Panc1 (cell line): Measurements from ENCODE around the gene KCTD1. TPM values are rescaled to one million over a fixed set of nuclear protein-coding genes. Genes with fewer than 3 reads are reported as not detected.

ENCODE experiments used
- ATAC-seq: fragments of 200-7000 bp; cut with Tn5 transposase; 2 replicates; pipeline ENCODE4 v1.9.1; 2020; ENCODE audit warnings: mild to moderate bottlenecking, moderate library complexity
- BruUV-seq: library from RNA; stranded (reverse); fragments of 400-500 nt; replicated peaks from 2 replicates; lab custom pipeline; 2021; lab: Mats Ljungman, UMichigan
- CTCF ChIA-PET: fragments of 300-600 bp; sonication (Branson Sonifier 250); formaldehyde crosslinking; loops from one replicate; lab custom pipeline; 2022; ENCODE audit warnings: antibody characterized with exemption; lab: Charles Lee
- POLR2A ChIA-PET: fragments of 300-600 bp; sonication (Branson Sonifier 250); formaldehyde crosslinking; loops from one replicate; lab custom pipeline; 2022; ENCODE audit warnings: antibody characterized with exemption; lab: Charles Lee
- DNase-seq: peaks from one replicate; pipeline ENCODE4 v3.0.0-alpha.2; 2010; ENCODE audit warnings: low read depth, low spot score
- H3K27ac ChIP-seq: 2 replicates; pipeline ENCODE4 v1.5.1; 2011; ENCODE audit warnings: mild to moderate bottlenecking, low read length, inconsistent platforms
- H3K27me3 ChIP-seq: fragments of 200-500 bp; sonication (Bioruptor generic); 2 replicates; pipeline ENCODE4 v1.6.0; 2014; ENCODE audit warnings: low read length, inconsistent platforms; ENCODE audit not compliant: control insufficient read depth, insufficient read depth
- H3K36me3 ChIP-seq: fragments of 200-500 bp; sonication (Bioruptor generic); 2 replicates; pipeline ENCODE4 v1.5.1; 2014; ENCODE audit warnings: inconsistent platforms, mild to moderate bottlenecking, low read length, moderate library complexity; ENCODE audit not compliant: control insufficient read depth, insufficient read depth
- H3K4me1 ChIP-seq: 2 replicates; pipeline ENCODE4 v1.5.1; 2011; ENCODE audit warnings: inconsistent platforms, mild to moderate bottlenecking, low read length, moderate library complexity; ENCODE audit not compliant: control insufficient read depth, insufficient read depth
- H3K4me3 ChIP-seq, 2 experiments: 2 replicates each; pipeline ENCODE4 v1.5.1; 2011 to 2012; ENCODE audit warnings: low read depth in 2 of 2, low read length in 2 of 2, mild to moderate bottlenecking in 2 of 2, inconsistent platforms in 1 of 2, moderate library complexity in 1 of 2
- H3K9me3 ChIP-seq: fragments of 200-500 bp; sonication (Bioruptor generic); 2 replicates; pipeline ENCODE4 v1.5.1; 2014; ENCODE audit warnings: low read depth, mild to moderate bottlenecking, inconsistent platforms, low read length, moderate library complexity; ENCODE audit not compliant: control insufficient read depth, insufficient read depth
- CTCF ChIP-seq: fragments of 450-650 bp; IDR thresholded peaks from 2 replicates; pipeline ENCODE4 v1.5.1; 2017; ENCODE audit warnings: mild to moderate bottlenecking
- POLR2AphosphoS5 ChIP-seq: IDR thresholded peaks from 2 replicates; pipeline ENCODE4 v1.6.1; 2012; ENCODE audit warnings: mild to moderate bottlenecking, low read depth, low read length, moderate library complexity
- SIN3A ChIP-seq: IDR thresholded peaks from 2 replicates; pipeline ENCODE4 v1.6.1; 2012; ENCODE audit warnings: low read depth, mild to moderate bottlenecking, low read length, moderate library complexity, borderline replicate concordance; ENCODE audit not compliant: insufficient read depth
- TCF7L2 ChIP-seq: IDR thresholded peaks from 2 replicates; pipeline ENCODE4 v1.6.1; 2011; ENCODE audit warnings: mild to moderate bottlenecking, low read depth, low read length, inconsistent platforms
- in situ Hi-C: cut with HindIII; loops from 2 replicates; pipeline ENCODE4 v1.10.0; 2016; ENCODE audit warnings: low sequenced_read_pairs, low pct_unique_long_range_greater_than_20kb
- intact Hi-C: fragments of 100-400 bp; cut with micrococcal nuclease; formaldehyde crosslinking; loops from one replicate; pipeline ENCODE4 v1.10.0; 2022; ENCODE audit not compliant: unreplicated experiment
- total RNA-seq: library from RNA; stranded (reverse); gene quantifications from one replicate; pipeline ENCODE4 v1.2.1, GENCODE V29; 2021; ENCODE audit not compliant: unreplicated experiment
- TF ChIP-seq, protein P1 (sequence below), 2 experiments: IDR thresholded peaks; 2 replicates each; pipeline ENCODE4 v1.6.1; 2011 to 2012; ENCODE audit warnings: low read depth in 2 of 2, control low read depth in 1 of 2, low read length in 1 of 2, mild to moderate bottlenecking in 1 of 2, moderate library complexity in 1 of 2; ENCODE audit not compliant: insufficient read depth in 1 of 2

The KCTD1 gene
- total RNA-seq, 1 experiment from 2014 or later = 34.4 TPM

GRCh38 chr18:26495287-26495686 lies 53.1 kb downstream of the KCTD1 start:
- H3K9me3 ChIP-seq = no peaks in the 10 kb centered on the region
- H3K36me3 ChIP-seq = no peaks in the 10 kb centered on the region; the same call in 1 of the 2 replicates
- ChIA-PET POLR2A (no interaction called here), CTCF (no interaction called here)
- in situ Hi-C loops (no loop called here), intact Hi-C loops (no loop called here)
- no peaks in the 10 kb centered on the region for H3K4me1 ChIP-seq
- BruUV-seq = no TSS peak
- DNase-seq (no peak), ATAC-seq (no peak)
- no peak overlapping the region for H3K27ac ChIP-seq
- TF ChIP-seq SIN3A = no peak
- TF ChIP-seq TCF7L2 = no peak
- TF ChIP-seq CTCF = no peak
- TF ChIP-seq, protein P1, sequence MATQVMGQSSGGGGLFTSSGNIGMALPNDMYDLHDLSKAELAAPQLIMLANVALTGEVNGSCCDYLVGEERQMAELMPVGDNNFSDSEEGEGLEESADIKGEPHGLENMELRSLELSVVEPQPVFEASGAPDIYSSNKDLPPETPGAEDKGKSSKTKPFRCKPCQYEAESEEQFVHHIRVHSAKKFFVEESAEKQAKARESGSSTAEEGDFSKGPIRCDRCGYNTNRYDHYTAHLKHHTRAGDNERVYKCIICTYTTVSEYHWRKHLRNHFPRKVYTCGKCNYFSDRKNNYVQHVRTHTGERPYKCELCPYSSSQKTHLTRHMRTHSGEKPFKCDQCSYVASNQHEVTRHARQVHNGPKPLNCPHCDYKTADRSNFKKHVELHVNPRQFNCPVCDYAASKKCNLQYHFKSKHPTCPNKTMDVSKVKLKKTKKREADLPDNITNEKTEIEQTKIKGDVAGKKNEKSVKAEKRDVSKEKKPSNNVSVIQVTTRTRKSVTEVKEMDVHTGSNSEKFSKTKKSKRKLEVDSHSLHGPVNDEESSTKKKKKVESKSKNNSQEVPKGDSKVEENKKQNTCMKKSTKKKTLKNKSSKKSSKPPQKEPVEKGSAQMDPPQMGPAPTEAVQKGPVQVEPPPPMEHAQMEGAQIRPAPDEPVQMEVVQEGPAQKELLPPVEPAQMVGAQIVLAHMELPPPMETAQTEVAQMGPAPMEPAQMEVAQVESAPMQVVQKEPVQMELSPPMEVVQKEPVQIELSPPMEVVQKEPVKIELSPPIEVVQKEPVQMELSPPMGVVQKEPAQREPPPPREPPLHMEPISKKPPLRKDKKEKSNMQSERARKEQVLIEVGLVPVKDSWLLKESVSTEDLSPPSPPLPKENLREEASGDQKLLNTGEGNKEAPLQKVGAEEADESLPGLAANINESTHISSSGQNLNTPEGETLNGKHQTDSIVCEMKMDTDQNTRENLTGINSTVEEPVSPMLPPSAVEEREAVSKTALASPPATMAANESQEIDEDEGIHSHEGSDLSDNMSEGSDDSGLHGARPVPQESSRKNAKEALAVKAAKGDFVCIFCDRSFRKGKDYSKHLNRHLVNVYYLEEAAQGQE (IDR thresholded peaks at IDR 0.05; ENCODE audit: insufficient read depth in 1 of 2, low read depth in 2 of 2, low read length in 1 of 2) = no peak
- no peak for TF ChIP-seq POLR2AphosphoS5
- no peak overlapping the region for H3K4me3 ChIP-seq
- H3K27me3 ChIP-seq = no peaks in the 10 kb centered on the region

DNA sequence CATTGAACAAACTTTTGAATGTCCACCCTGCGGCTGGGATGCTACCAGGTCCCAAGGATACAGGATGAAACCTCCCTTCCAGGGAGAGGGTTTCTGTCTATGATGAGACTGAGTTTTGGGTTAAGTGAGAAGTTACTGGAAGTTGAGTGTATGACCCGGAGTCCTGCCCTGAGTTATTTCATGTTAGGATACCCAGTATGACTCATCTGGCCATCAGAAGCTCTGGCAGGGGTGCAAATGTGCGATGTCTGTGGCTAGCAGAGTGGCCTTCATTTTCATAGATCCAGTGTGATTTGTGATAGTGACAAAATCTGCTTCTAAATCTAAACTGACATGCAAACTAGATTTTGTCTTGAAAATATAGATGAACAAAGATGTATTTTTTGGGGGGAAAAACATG lies 55.3 kb downstream of the KCTD1 start:
- ATAC-seq = no peak
- in situ Hi-C loops = no loop called here
- intact Hi-C loops = no loop called here
- H3K27me3 ChIP-seq = no peaks in the 10 kb centered on the region
- H3K9me3 ChIP-seq = no peaks in the 10 kb centered on the region
- TF ChIP-seq CTCF = no peak
- TF ChIP-seq, protein P1 (IDR thresholded peaks at IDR 0.05; ENCODE audit: insufficient read depth in 1 of 2, low read depth in 2 of 2, low read length in 1 of 2) = no peak
- TF ChIP-seq POLR2AphosphoS5 = no peak
- TF ChIP-seq TCF7L2 = no peak
- no peak for TF ChIP-seq SIN3A
- H3K4me3 ChIP-seq = no peak overlapping the region
- DNase-seq = no peak
- POLR2A ChIA-PET = no interaction called here
- H3K27ac ChIP-seq = no peak overlapping the region
- BruUV-seq = no TSS peak
- no peaks in the 10 kb centered on the region; the same call in 1 of the 2 replicates for H3K36me3 ChIP-seq
- H3K4me1 ChIP-seq = peaks cover 4% of the 10 kb centered on the region; the same call in 1 of the 2 replicates
- CTCF ChIA-PET = no interaction called here
